GM21423 (cell line): ENCODE data around the gene KRT79.

ENCODE experiments used
- ATAC-seq: cut with Tn5 transposase; IDR thresholded peaks from one replicate; pipeline ENCODE4 v1.9.1; 2021; ENCODE audit warnings: mild to moderate bottlenecking, moderate library complexity; ENCODE audit not compliant: unreplicated experiment

KRT79 gene

GRCh38 chr12:52836042-52836466 lies 1.9 kb upstream of the KRT79 start:
- no peak for ATAC-seq

- no peak for ATAC-seq
These were observed 1.3 kb upstream of the KRT79 start for GRCh38 chr12:52835271-52836041.

- no peak for ATAC-seq
These were observed 553 bp upstream of the KRT79 start for GRCh38 chr12:52834727-52835001.

- ATAC-seq, result no peak
These were observed 866 bp downstream of the KRT79 start for GRCh38 chr12:52832985-52833905.

DNA sequence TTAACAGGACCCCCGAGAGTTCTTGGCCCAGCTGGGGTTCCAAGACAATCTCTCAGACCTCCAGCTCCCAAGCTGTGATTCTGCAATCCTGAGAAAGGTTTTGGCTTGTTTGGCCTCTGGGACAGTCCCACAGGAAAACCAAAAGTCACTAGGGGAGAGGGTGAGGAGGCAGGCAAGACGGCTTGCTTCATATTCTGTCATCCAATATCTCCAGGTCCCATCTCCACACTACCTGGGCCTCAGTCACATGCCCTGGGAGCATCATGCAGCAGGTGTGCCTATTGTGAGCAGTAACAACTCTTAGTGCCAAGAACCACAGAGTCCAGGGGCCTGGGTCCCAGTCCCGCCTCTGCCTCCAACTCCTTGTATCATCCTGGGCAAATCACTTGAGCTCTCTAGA lies 1.7 kb downstream of the KRT79 start:
- no peak for ATAC-seq

- no peak for ATAC-seq
These were observed 2.9 kb downstream of the KRT79 start for GRCh38 chr12:52831251-52831650.

DNA sequence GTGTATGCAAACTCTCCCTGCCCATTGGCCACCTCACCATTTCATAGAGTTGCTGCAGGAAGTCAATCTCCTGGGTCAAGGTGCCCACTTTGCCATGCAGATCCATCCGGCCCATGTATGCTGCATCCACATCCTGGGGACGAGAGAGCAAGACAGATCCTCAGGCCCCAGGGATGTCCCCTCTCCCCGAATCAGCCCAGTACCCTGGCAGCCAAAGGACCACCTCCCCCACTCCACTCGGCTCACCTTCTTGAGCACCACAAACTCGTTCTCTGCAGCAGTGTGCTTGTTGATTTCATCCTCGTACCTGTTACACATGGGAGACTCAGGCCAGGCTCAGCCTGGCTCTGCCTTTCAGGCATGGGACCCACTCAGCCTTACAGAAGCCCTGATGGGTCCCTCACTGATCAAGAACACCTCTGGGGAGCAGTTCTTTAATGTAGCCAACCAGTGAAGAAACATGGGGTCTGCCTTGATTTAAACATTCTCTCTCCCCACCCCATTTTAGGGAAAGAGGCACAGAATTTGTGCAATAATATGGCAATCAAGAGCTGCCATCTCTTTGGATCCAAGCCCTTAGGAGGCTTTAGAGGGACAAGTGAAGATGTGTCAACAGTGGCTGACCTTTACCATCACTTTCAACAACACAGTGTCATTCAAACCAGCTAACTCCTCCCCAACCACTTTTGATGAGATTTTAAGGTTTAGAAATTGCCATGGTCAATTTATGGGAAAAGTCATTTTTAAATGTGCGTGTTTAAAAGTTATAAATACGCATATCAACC lies 3.9 kb downstream of the KRT79 start:
- ATAC-seq, result no peak

DNA sequence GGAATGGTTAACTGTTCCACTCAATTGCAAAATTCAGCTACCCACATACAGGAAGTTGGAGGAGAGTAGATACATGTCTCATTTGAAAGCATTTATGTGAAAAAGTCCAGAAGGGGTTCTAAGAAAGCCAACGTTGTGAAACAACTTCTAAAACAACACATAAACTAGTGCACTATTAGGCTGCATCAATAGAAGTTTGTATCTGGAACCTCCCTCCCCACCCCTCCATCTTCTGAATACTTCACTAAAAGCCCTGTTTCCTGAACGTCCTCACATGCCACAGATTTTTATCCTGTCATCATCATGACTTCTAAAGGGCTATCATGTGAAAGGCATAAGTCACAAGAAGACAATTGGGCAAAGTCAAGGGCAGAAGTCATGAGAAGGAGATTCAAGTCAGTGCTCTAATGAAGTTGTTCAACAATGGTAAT lies 5.5 kb downstream of the KRT79 start:
- no peak for ATAC-seq

GRCh38 chr12:52828156-52828555 lies 6.0 kb downstream of the KRT79 start:
- ATAC-seq, result no peak

GRCh38 chr12:52827499-52828090 lies 6.5 kb downstream of the KRT79 start:
- no peak for ATAC-seq

- no peak for ATAC-seq
These were observed 7.3 kb downstream of the KRT79 start for GRCh38 chr12:52826611-52827498.

DNA sequence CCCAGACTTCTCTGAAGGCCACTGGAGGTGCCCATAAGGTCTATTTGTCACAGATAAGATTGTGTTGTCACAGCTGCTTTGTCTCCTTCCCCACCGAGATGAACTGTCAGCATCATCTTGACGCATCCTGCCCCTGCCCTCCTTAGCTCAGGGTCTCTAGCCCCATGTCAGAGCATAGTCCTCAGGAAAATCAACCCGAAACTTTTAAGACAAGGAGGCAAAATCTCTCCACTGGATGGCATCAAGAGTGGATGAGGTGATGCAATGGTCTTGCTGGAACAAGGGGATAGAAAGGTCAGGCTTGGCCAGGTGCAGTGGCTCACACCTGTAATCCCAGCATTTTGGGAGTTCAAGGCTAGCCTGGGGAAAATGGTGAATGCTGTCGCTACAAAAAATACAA lies 8.2 kb downstream of the KRT79 start:
- ATAC-seq, result no peak

GRCh38 chr12:52824741-52825410 lies 9.2 kb downstream of the KRT79 start:
- no peak for ATAC-seq

- no peak for ATAC-seq
These were observed 10.2 kb downstream of the KRT79 start for GRCh38 chr12:52823761-52824450.

- ATAC-seq, result no peak
These were observed 11.2 kb downstream of the KRT79 start for GRCh38 chr12:52822771-52823510.

DNA sequence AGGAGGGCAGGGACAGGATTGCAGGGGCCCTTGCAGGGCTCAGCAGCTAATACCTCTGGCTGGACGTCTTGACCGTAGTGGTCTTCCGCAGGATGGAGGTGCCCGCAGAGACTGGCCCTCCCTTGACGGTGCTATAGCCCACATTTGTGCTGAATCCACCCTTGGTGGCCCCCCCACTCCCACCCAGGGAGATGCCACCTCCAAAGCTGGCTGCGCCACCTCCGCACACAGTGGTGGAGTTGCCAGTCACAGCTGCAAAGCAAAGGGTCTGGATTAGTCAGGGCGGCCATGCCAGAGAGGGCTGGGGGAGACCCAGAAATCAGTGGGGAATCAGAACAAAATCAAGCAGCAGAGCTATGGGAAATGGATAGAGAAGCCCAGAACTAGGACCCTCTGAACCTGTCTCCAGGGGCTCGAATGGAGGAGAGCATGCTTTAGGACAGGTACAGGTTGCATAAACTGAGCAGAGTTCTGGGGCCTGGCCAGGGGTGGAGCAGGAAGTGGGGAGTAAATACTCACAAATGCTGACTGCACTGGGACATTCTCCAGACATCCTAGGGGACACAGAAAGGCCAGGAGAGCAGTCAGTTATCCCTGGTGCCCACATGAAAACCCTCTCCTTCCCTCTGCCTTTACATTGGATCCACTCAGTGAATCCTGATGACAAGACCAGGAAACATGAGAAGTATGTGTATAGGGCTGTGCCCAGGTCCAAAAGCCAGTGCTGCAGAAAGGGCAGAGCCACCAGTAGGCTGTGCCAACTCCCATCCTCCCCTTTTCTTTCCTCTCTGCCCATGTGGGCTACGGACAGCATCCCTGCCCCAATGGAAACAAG lies 12.1 kb downstream of the KRT79 start:
- no peak for ATAC-seq

DNA sequence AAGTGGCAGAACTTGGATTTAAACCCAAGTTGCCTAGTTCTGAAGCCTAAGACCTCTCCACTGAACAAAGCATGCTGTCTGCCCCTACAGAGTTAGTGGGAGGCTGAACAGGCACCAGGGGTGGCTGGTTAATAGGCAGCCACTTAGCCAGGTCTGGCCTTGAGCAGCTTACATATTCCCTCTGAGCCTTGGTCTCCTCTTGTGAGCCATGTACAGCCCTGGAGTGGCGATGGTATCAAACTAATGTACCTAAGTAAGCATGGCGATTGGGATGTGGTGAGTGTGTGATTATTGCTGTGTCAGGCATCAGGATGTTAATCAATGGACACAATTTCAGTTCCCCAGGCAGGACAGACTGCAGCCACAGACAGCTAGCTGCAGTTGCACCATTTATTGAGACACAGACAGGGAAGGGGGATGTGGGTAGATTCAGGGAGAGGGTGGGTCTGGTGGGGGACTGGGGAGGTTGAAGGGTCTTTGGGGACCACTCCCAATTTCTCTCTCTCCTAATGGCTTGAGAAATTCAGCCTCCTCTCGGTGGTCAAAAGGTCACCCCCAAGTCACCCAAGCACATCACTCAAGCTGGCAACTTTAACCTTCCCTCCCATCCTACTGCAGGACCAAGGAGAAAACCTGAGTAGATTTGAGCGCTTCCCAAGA lies 12.9 kb downstream of the KRT79 start:
- no peak for ATAC-seq
